HepG2 (cell line): ENCODE results near the gene MRPL10. TPM values are rescaled to one million over a fixed set of nuclear protein-coding genes. Genes with fewer than 3 reads are reported as not detected.

Experiments
- AGO1 ChIP-seq: fragments of 200-400 bp; formaldehyde crosslinking; IDR thresholded peaks from 2 replicates; pipeline ENCODE4 v1.6.1; 2017; ENCODE audit warnings: mild to moderate bottlenecking, low read depth, low read length, moderate library complexity; ENCODE audit not compliant: poor library complexity, severe bottlenecking
- ATM ChIP-seq: fragments of 450-650 bp; IDR thresholded peaks from 2 replicates; pipeline ENCODE4 v1.7.1; 2017; ENCODE audit warnings: mild to moderate bottlenecking, borderline replicate concordance
- CENPT ChIP-seq: sonication (generic); formaldehyde crosslinking; IDR thresholded peaks from 2 replicates; pipeline ENCODE4 v1.8.0; 2022; ENCODE audit warnings: low read depth, mild to moderate bottlenecking, moderate library complexity, missing genetic modification reagents
- ETV6 ChIP-seq: sonication (generic); formaldehyde crosslinking; conservative IDR thresholded peaks from 2 replicates; pipeline ENCODE4 v1.4.0; 2020; ENCODE audit warnings: missing genetic modification reagents
- FOXA1 ChIP-seq, 2 experiments: fragments of 450-650 bp in 1 of 2; sonication (generic) in 1 of 2; formaldehyde crosslinking in 1 of 2; IDR thresholded peaks; 2 replicates each; pipeline versions ENCODE4 v1.4.0 to v1.6.1; 2016 to 2020; ENCODE audit warnings: missing genetic modification reagents in 1 of 2
- GABPA ChIP-seq, 2 experiments: IDR thresholded peaks; 2 replicates each; pipeline ENCODE4 v1.6.1; 2011 to 2016; ENCODE audit warnings: low read depth in 2 of 2, low read length in 1 of 2, missing biosample characterization in 1 of 2, missing genetic modification characterization in 1 of 2
- GATAD2A ChIP-seq: IDR thresholded peaks from 2 replicates; pipeline ENCODE4 v1.6.1; 2016
- HMG20A ChIP-seq: IDR thresholded peaks from 2 replicates; pipeline ENCODE4 v1.6.1; 2016; ENCODE audit warnings: borderline replicate concordance
- HNRNPLL ChIP-seq: fragments of 200-400 bp; formaldehyde crosslinking; IDR thresholded peaks from 2 replicates; pipeline ENCODE4 v1.6.1; 2017; ENCODE audit warnings: mild to moderate bottlenecking, low read depth, low read length; ENCODE audit not compliant: poor library complexity, severe bottlenecking
- JDP2 ChIP-seq: sonication (generic); formaldehyde crosslinking; IDR thresholded peaks from 2 replicates; pipeline ENCODE4 v1.8.1; 2022; ENCODE audit warnings: missing genetic modification reagents, borderline replicate concordance
- MBNL3 ChIP-seq: fragments of 250-450 bp; sonication (Bioruptor Pico); conservative IDR thresholded peaks from 2 replicates; pipeline ENCODE4 v1.8.0; 2022; ENCODE audit warnings: mild to moderate bottlenecking, inconsistent platforms
- MED13 ChIP-seq: sonication (generic); formaldehyde crosslinking; IDR thresholded peaks from 2 replicates; pipeline ENCODE4 v1.5.0; 2020; ENCODE audit warnings: missing genetic modification reagents
- RBAK ChIP-seq: sonication (generic); formaldehyde crosslinking; IDR thresholded peaks from 2 replicates; pipeline ENCODE4 v1.5.1; 2020; ENCODE audit warnings: mild to moderate bottlenecking, missing genetic modification reagents
- SRSF4 ChIP-seq: fragments of 200-400 bp; formaldehyde crosslinking; IDR thresholded peaks from one replicate; pipeline ENCODE4 v1.6.1; 2018; ENCODE audit warnings: mild to moderate bottlenecking, low read depth, low read length, moderate library complexity; ENCODE audit not compliant: poor library complexity, severe bottlenecking
- ZHX2 ChIP-seq, 2 experiments: sonication (generic) in 1 of 2; formaldehyde crosslinking in 1 of 2; IDR thresholded peaks; 2 replicates each; pipeline versions ENCODE4 v1.6.1 to v1.9.0; 2014 to 2022; ENCODE audit warnings: antibody characterized with exemption in 1 of 2, borderline replicate concordance in 1 of 2, inconsistent platforms in 1 of 2, low read depth in 1 of 2, missing genetic modification reagents in 1 of 2
- ZNF329 ChIP-seq: sonication (generic); formaldehyde crosslinking; IDR thresholded peaks from 2 replicates; pipeline ENCODE4 v1.9.0; 2021; ENCODE audit warnings: low read depth, mild to moderate bottlenecking, missing genetic modification reagents
- ZNF33A ChIP-seq: sonication (generic); formaldehyde crosslinking; IDR thresholded peaks from 2 replicates; pipeline ENCODE4 v1.5.1; 2020; ENCODE audit warnings: missing genetic modification reagents, mild to moderate bottlenecking, moderate library complexity, borderline replicate concordance
- ZNF563 ChIP-seq: sonication (generic); formaldehyde crosslinking; IDR thresholded peaks from 2 replicates; pipeline ENCODE4 v1.8.0; 2022; ENCODE audit warnings: mild to moderate bottlenecking, moderate library complexity, missing genetic modification reagents
- ZNF761 ChIP-seq: sonication (generic); formaldehyde crosslinking; conservative IDR thresholded peaks from 2 replicates; pipeline ENCODE4 v1.4.0; 2020; ENCODE audit warnings: mild to moderate bottlenecking, missing genetic modification reagents
- ZSCAN12 ChIP-seq: sonication (generic); formaldehyde crosslinking; IDR thresholded peaks from 2 replicates; pipeline ENCODE4 v1.9.0; 2021; ENCODE audit warnings: mild to moderate bottlenecking, missing genetic modification reagents
- ZSCAN21 ChIP-seq: sonication (generic); formaldehyde crosslinking; IDR thresholded peaks from 2 replicates; pipeline ENCODE4 v1.8.0; 2022; ENCODE audit warnings: mild to moderate bottlenecking, missing genetic modification reagents, moderate library complexity, borderline replicate concordance
- polyA plus RNA-seq, 8 experiments: library from polyadenylated mRNA; depleted of rRNA in 3 of 8; stranded (reverse) in 7 of 8; unstranded in 1 of 8; fragments of >200 nt; fragmentation: Illumina TruSeq in 4 of 8; extraction: Trizol in 4 of 8; gene quantifications; 2 replicates each; pipeline versions ENCODE4 v1.2.1 to v1.2.3, GENCODE V29; 2011 to 2016; ENCODE audit warnings: low read depth in 4 of 8, missing spikeins in 1 of 8, mixed read lengths in 1 of 8; ENCODE audit not compliant: insufficient read depth in 1 of 8
- total RNA-seq, 5 experiments: library from RNA; depleted of rRNA; stranded (reverse); fragments of >200 nt; fragmentation: Illumina TruSeq; extraction: Trizol; gene quantifications; 2 replicates each; pipeline ENCODE4 v1.2.3, GENCODE V29; 2016; ENCODE audit warnings: low read depth in 1 of 5
- TF ChIP-seq, protein P1 (sequence below): sonication (generic); formaldehyde crosslinking; IDR thresholded peaks from 2 replicates; pipeline ENCODE4 v1.4.0; 2020; ENCODE audit warnings: mild to moderate bottlenecking, low read depth, missing genetic modification reagents

The MRPL10 gene
- total and polyA plus RNA-seq, 2 of the 13 experiments (the other 11 are each of a cell fraction or from before 2014, with no cell fraction given) = 56.7 to 149 TPM

GRCh38 chr17:47785538-47786123 lies 45.7 kb downstream of the MRPL10 start (continued):
- TF ChIP-seq JDP2 (CRISPR knock-in tag) (no peak), ZNF329 (CRISPR knock-in tag) (no peak), ATM (no peak), ETV6 (CRISPR knock-in tag) (peak; percentile 84; the same call in 1 of the 2 replicates), CENPT (CRISPR knock-in tag) (no peak), ZNF33A (CRISPR knock-in tag) (0 out of 2 replicates have a peak, but pooled peaks have one; percentile 37), ZSCAN21 (CRISPR knock-in tag) (peak; percentile 46; the same call in 1 of the 2 replicates), ZNF761 (CRISPR knock-in tag) (no peak), RBAK (CRISPR knock-in tag) (no peak), ZSCAN12 (CRISPR knock-in tag) (no peak), GATAD2A (CRISPR knock-in tag) (peak; percentile 31; the same call in 1 of the 2 replicates), SRSF4 (no peak), ZHX2 (IDR thresholded peaks at IDR 0.05; ENCODE audit: low read depth) (no peak), ZHX2 (CRISPR knock-in tag; IDR thresholded peaks at IDR 0.05; ENCODE audit: borderline replicate concordance) (no peak), HNRNPLL (no peak), ZNF563 (no peak), FOXA1 (IDR thresholded peaks at IDR 0.05) (no peak), FOXA1 (CRISPR knock-in tag; IDR thresholded peaks at IDR 0.05) (no peak), HMG20A (no peak), MED13 (CRISPR knock-in tag) (no peak), GABPA (IDR thresholded peaks at IDR 0.05; ENCODE audit: low read depth, low read length) (no peak), GABPA (CRISPR knock-in tag; IDR thresholded peaks at IDR 0.05; ENCODE audit: low read depth) (0 out of 2 replicates have a peak, but pooled peaks have one; percentile 22), AGO1 (no peak), MBNL3 (no peak)
- TF ChIP-seq, protein P1, sequence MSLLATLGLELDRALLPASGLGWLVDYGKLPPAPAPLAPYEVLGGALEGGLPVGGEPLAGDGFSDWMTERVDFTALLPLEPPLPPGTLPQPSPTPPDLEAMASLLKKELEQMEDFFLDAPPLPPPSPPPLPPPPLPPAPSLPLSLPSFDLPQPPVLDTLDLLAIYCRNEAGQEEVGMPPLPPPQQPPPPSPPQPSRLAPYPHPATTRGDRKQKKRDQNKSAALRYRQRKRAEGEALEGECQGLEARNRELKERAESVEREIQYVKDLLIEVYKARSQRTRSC = no peak
